Measurements from ENCODE around the gene DHRS1. TPM values are rescaled to one million over a fixed set of nuclear protein-coding genes. Genes with fewer than 3 reads are reported as not detected.

The DHRS1 gene
- total and polyA plus RNA-seq, 2 of the 4 experiments (the other 2 are of a cell fraction), result 15.8 to 38.6 TPM

DNA sequence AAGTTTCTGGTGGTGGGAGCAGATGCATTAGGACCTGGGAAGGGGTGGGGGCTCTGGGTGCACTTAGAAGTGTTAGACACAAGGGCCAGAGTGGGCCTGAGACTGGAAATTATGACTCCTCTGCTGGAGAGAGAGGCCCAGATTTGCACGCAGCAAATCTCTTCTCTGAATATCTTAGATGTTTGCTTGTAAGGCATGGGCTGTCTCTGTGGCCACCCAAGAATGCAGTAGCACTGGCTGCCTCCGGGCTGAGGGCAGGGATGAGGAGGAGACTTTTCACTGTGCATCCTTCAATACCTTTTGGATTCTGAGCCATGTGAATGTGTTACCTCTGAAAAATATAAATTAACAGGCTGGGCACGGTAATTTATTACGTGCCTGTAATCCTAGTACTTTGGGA, 14.2 kb downstream of the DHRS1 start:
- H3K23ac ChIP-seq (ENCODE audit: low read depth, low read length), result no peak overlapping the region
- no peak overlapping the region for H2AK5ac ChIP-seq (ENCODE audit: low read depth, low read length)
- H2BK15ac ChIP-seq (ENCODE audit: low read depth, low read length), result no peak overlapping the region
- no peak overlapping the region for H2AK9ac ChIP-seq (replicated peaks; ENCODE audit: low read depth, low read length, poor library complexity)
- in situ Hi-C loops (cut with MboI; ENCODE audit: low sequenced_read_pairs) (no loop called here), dilution Hi-C loops (cut with HindIII; ENCODE audit: low sequenced_read_pairs, unreplicated experiment) (no loop called here), intact Hi-C loops (cut with micrococcal nuclease) (no loop called here)
- H2BK20ac ChIP-seq (ENCODE audit: low read depth, low read length), result no peak overlapping the region
- no peaks in the 10 kb centered on the region for H3K27me3 ChIP-seq (ENCODE audit: control insufficient read depth, insufficient read depth, low read length)
- H3K4me2 ChIP-seq (ENCODE audit: low read depth, low read length), result no peak overlapping the region
- CTCF ChIA-PET, result interaction anchor here (0.6 kb wide), 1 partner anchor 42 kb away, joined by 3 read pairs; no protein-coding TSS in a partner anchor
- peak; percentile 81 for ATAC-seq (ENCODE audit: low read depth)
- no peak overlapping the region for H4K5ac ChIP-seq (ENCODE audit: low read depth, low read length)
- TF ChIP-seq MAFK (IDR thresholded peaks at IDR 0.05; ENCODE audit: low read depth, low read length) (no peak), POLR2A (IDR thresholded peaks at IDR 0.05; ENCODE audit: low read depth, low read length) (no peak), NFE2L2 (IDR thresholded peaks at IDR 0.05; ENCODE audit: low read depth, low read length) (no peak), SMC3 (IDR thresholded peaks at IDR 0.05; ENCODE audit: low read depth, low read length) (no peak), RFX5 (IDR thresholded peaks at IDR 0.05; ENCODE audit: low read depth, low read length) (no peak), MXI1 (IDR thresholded peaks at IDR 0.05; ENCODE audit: borderline replicate concordance, low read depth, low read length) (no peak), MAZ (IDR thresholded peaks at IDR 0.05; ENCODE audit: borderline replicate concordance, low read depth, low read length) (no peak), BHLHE40 (IDR thresholded peaks at IDR 0.05; ENCODE audit: low read depth, low read length) (no peak), FOS (IDR thresholded peaks at IDR 0.05; ENCODE audit: low read depth, low read length) (no peak), CEBPB (IDR thresholded peaks at IDR 0.05; ENCODE audit: low read depth, low read length) (no peak), RAD21 (IDR thresholded peaks at IDR 0.05; ENCODE audit: low read length) (no peak), CHD1 (IDR thresholded peaks at IDR 0.05; ENCODE audit: low read depth, low read length) (no peak), RCOR1 (IDR thresholded peaks at IDR 0.05; ENCODE audit: insufficient replicate concordance, low read length) (no peak)
- TF ChIP-seq, protein P1, sequence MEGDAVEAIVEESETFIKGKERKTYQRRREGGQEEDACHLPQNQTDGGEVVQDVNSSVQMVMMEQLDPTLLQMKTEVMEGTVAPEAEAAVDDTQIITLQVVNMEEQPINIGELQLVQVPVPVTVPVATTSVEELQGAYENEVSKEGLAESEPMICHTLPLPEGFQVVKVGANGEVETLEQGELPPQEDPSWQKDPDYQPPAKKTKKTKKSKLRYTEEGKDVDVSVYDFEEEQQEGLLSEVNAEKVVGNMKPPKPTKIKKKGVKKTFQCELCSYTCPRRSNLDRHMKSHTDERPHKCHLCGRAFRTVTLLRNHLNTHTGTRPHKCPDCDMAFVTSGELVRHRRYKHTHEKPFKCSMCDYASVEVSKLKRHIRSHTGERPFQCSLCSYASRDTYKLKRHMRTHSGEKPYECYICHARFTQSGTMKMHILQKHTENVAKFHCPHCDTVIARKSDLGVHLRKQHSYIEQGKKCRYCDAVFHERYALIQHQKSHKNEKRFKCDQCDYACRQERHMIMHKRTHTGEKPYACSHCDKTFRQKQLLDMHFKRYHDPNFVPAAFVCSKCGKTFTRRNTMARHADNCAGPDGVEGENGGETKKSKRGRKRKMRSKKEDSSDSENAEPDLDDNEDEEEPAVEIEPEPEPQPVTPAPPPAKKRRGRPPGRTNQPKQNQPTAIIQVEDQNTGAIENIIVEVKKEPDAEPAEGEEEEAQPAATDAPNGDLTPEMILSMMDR (conservative IDR thresholded peaks at IDR 0.05; ENCODE audit: low read depth, low read length), result no peak
- TF ChIP-seq, protein P2, sequence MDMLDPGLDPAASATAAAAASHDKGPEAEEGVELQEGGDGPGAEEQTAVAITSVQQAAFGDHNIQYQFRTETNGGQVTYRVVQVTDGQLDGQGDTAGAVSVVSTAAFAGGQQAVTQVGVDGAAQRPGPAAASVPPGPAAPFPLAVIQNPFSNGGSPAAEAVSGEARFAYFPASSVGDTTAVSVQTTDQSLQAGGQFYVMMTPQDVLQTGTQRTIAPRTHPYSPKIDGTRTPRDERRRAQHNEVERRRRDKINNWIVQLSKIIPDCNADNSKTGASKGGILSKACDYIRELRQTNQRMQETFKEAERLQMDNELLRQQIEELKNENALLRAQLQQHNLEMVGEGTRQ (IDR thresholded peaks at IDR 0.05; ENCODE audit: low read depth, low read length), result no peak
- TF ChIP-seq, protein P3, sequence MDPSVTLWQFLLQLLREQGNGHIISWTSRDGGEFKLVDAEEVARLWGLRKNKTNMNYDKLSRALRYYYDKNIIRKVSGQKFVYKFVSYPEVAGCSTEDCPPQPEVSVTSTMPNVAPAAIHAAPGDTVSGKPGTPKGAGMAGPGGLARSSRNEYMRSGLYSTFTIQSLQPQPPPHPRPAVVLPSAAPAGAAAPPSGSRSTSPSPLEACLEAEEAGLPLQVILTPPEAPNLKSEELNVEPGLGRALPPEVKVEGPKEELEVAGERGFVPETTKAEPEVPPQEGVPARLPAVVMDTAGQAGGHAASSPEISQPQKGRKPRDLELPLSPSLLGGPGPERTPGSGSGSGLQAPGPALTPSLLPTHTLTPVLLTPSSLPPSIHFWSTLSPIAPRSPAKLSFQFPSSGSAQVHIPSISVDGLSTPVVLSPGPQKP (IDR thresholded peaks at IDR 0.05; ENCODE audit: borderline replicate concordance, low read depth, low read length), result no peak
- no peak overlapping the region for H3K18ac ChIP-seq (ENCODE audit: low read depth, low read length)
- H3K9ac ChIP-seq (ENCODE audit: low read depth, low read length), result no peak overlapping the region
- peaks cover 0 to 7% of the 10 kb centered on the region in 2 experiments; a peak in 2 of 4 replicates for H3K79me1 ChIP-seq (ENCODE audit: low read depth in 1 of 2, low read length in 2 of 2)
- no peak overlapping the region for H2AFZ ChIP-seq (replicated peaks; ENCODE audit: low read length, poor library complexity)
- H2BK120ac ChIP-seq (ENCODE audit: low read depth, low read length), result no peak overlapping the region
- no peak overlapping the region for H3K4me3 ChIP-seq (ENCODE audit: insufficient read depth, low read depth, low read length)
- no peak for DNase-seq
- H4K8ac ChIP-seq (ENCODE audit: low read depth in 2 of 2, low read length in 2 of 2), result no peak overlapping the region
- POLR2A ChIA-PET (ENCODE audit: unreplicated experiment), result no interaction called here
- no peaks in the 10 kb centered on the region; the same call in 1 of the 2 replicates for H4K20me1 ChIP-seq (ENCODE audit: insufficient read depth, low read length)
- H4K91ac ChIP-seq (ENCODE audit: insufficient read depth, low read depth, low read length), result no peak overlapping the region
- H3K9me1 ChIP-seq (ENCODE audit: insufficient read depth, low read length), result no peaks in the 10 kb centered on the region; the same call in 1 of the 2 replicates
- H3K14ac ChIP-seq (replicated peaks; ENCODE audit: low read depth, low read length), result no peak overlapping the region
- no TSS peak for BruUV-seq (replicated peaks)
- H3K56ac ChIP-seq (ENCODE audit: extremely low read depth, insufficient read depth, low read length), result no peak overlapping the region
- no peak overlapping the region for H3K4ac ChIP-seq (ENCODE audit: low read depth, low read length)
- no peak overlapping the region for H3K27ac ChIP-seq (ENCODE audit: insufficient read depth, low read length)
- H2BK5ac ChIP-seq (ENCODE audit: low read depth, low read length, poor library complexity, severe bottlenecking), result no peak overlapping the region
- no peaks in the 10 kb centered on the region for H3K9me3 ChIP-seq (ENCODE audit: control insufficient read depth, insufficient read depth, low read length)
- no peaks in the 10 kb centered on the region for H3K4me1 ChIP-seq (ENCODE audit: control insufficient read depth, insufficient read depth, low read length)
- 75% methylated on average over 2 of the region's 4 CpGs; no CpG with 5 or more reads in 1 of the 2 experiments for WGBS, 2 experiments (ENCODE audit: extremely low coverage in 2 of 2, insufficient read length in 1 of 2)
- H3K36me3 ChIP-seq (ENCODE audit: control insufficient read depth, insufficient read depth, low read length), result peaks cover 8% of the 10 kb centered on the region
